MM.1S (cell line): Measurements from ENCODE around the gene KCNC4.

Experiments used
- DNase-seq: peaks from one replicate; pipeline ENCODE4 v3.0.0-alpha.2; 2015
- H2AFZ ChIP-seq: fragments of 300-600 bp; sonication (generic); 2 replicates; pipeline ENCODE4 v1.6.0; 2016; ENCODE audit warnings: antibody characterized with exemption, low read length
- H3F3A ChIP-seq: fragments of 300-600 bp; sonication (generic); 2 replicates; pipeline ENCODE4 v1.6.1; 2016; ENCODE audit warnings: mild to moderate bottlenecking, antibody characterized with exemption, low read length, moderate library complexity, mixed read lengths; ENCODE audit not compliant: insufficient read depth
- H3K27ac ChIP-seq: fragments of 300-600 bp; sonication (generic); 2 replicates; pipeline ENCODE4 v1.5.1; 2016; ENCODE audit warnings: mild to moderate bottlenecking, low read length
- H3K27me3 ChIP-seq: fragments of 300-600 bp; sonication (generic); replicated peaks from 2 replicates; pipeline ENCODE4 v1.6.0; 2016; ENCODE audit warnings: low read length; ENCODE audit not compliant: insufficient read depth
- H3K36me3 ChIP-seq: fragments of 300-600 bp; sonication (generic); replicated peaks from 2 replicates; pipeline ENCODE4 v1.6.1; 2016; ENCODE audit warnings: mild to moderate bottlenecking, low read length, mixed read lengths; ENCODE audit not compliant: insufficient read depth
- H3K4me1 ChIP-seq: fragments of 300-600 bp; sonication (generic); 2 replicates; pipeline ENCODE4 v1.6.1; 2016; ENCODE audit warnings: low read length, mixed read lengths
- H3K4me2 ChIP-seq: fragments of 300-600 bp; sonication (generic); 2 replicates; pipeline ENCODE4 v1.6.0; 2016; ENCODE audit warnings: low read depth, low read length
- H3K4me3 ChIP-seq: fragments of 300-600 bp; sonication (generic); 2 replicates; pipeline ENCODE4 v1.5.1; 2016; ENCODE audit warnings: low read length, mixed read lengths
- H3K79me2 ChIP-seq: fragments of 300-600 bp; sonication (generic); 2 replicates; pipeline ENCODE4 v1.6.1; 2016; ENCODE audit warnings: mixed run types, low read length, mixed read lengths
- H3K9ac ChIP-seq: fragments of 300-600 bp; sonication (generic); 2 replicates; pipeline ENCODE4 v1.6.1; 2016; ENCODE audit warnings: low read length, mixed read lengths
- H3K9me2 ChIP-seq: fragments of 300-600 bp; sonication (generic); replicated peaks from 2 replicates; pipeline ENCODE4 v1.6.1; 2016; ENCODE audit warnings: mild to moderate bottlenecking, low read length, mixed read lengths; ENCODE audit not compliant: insufficient read depth
- H3K9me3 ChIP-seq: fragments of 300-600 bp; sonication (generic); replicated peaks from 2 replicates; pipeline ENCODE4 v1.6.1; 2016; ENCODE audit warnings: mild to moderate bottlenecking, low read length, mixed read lengths; ENCODE audit not compliant: insufficient read depth
- H4K20me1 ChIP-seq: fragments of 300-600 bp; sonication (generic); 2 replicates; pipeline ENCODE4 v1.6.1; 2016; ENCODE audit warnings: mild to moderate bottlenecking, low read length, moderate library complexity, mixed read lengths; ENCODE audit not compliant: insufficient read depth
- EZH2 ChIP-seq: fragments of 300-600 bp; sonication (generic); optimal IDR thresholded peaks from 2 replicates; pipeline ENCODE3; 2017; ENCODE audit warnings: low read depth, mild to moderate bottlenecking, antibody characterized with exemption, low read length, mixed read lengths
- EZH2phosphoT487 ChIP-seq: fragments of 300-600 bp; sonication (generic); IDR thresholded peaks from 2 replicates; pipeline ENCODE4 v1.6.1; 2018; ENCODE audit warnings: antibody characterized with exemption, low read length
- TF ChIP-seq, protein P1 (sequence below): fragments of 300-600 bp; sonication (generic); IDR thresholded peaks from 2 replicates; pipeline ENCODE4 v1.5.1; 2016; ENCODE audit warnings: antibody characterized with exemption, low read length, mixed read lengths

The KCNC4 gene

DNA sequence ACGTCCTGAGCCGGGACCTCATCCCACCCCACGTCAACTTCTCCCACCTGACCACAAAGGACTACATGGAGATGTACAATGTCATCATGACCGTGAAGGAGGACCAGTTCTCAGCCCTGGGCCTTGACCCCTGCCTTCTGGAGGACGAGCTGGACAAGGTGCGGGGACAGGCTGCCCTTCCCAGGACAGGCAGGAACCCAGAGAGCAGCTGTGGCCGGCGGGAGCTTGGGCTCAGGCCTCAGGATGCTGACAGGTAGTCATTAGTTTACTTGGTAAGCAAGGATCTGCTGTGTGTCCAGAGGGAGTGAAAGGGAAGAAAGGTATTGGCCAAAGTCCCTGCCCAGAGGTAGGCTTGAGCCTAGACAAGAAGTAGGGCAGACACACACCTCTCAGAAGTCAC lies 17.6 kb upstream of the KCNC4 start:
- Histone ChIP-seq H3K27ac (no peak overlapping the region), H3K9me3 (no peaks in the 10 kb centered on the region), H2AFZ (no peak overlapping the region), H3K4me2 (no peak overlapping the region), H3F3A (no peaks in the 10 kb centered on the region), H3K9ac (no peak overlapping the region), H3K4me3 (no peak overlapping the region), H4K20me1 (no peaks in the 10 kb centered on the region), H3K36me3 (no peaks in the 10 kb centered on the region), H3K27me3 (no peaks in the 10 kb centered on the region), H3K9me2 (no peaks in the 10 kb centered on the region), H3K4me1 (no peaks in the 10 kb centered on the region), H3K79me2 (no peaks in the 10 kb centered on the region)
- TF ChIP-seq EZH2 = no peak
- TF ChIP-seq, protein P1, sequence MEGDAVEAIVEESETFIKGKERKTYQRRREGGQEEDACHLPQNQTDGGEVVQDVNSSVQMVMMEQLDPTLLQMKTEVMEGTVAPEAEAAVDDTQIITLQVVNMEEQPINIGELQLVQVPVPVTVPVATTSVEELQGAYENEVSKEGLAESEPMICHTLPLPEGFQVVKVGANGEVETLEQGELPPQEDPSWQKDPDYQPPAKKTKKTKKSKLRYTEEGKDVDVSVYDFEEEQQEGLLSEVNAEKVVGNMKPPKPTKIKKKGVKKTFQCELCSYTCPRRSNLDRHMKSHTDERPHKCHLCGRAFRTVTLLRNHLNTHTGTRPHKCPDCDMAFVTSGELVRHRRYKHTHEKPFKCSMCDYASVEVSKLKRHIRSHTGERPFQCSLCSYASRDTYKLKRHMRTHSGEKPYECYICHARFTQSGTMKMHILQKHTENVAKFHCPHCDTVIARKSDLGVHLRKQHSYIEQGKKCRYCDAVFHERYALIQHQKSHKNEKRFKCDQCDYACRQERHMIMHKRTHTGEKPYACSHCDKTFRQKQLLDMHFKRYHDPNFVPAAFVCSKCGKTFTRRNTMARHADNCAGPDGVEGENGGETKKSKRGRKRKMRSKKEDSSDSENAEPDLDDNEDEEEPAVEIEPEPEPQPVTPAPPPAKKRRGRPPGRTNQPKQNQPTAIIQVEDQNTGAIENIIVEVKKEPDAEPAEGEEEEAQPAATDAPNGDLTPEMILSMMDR = no peak
- no peak for TF ChIP-seq EZH2phosphoT487
- no peak for DNase-seq

DNA sequence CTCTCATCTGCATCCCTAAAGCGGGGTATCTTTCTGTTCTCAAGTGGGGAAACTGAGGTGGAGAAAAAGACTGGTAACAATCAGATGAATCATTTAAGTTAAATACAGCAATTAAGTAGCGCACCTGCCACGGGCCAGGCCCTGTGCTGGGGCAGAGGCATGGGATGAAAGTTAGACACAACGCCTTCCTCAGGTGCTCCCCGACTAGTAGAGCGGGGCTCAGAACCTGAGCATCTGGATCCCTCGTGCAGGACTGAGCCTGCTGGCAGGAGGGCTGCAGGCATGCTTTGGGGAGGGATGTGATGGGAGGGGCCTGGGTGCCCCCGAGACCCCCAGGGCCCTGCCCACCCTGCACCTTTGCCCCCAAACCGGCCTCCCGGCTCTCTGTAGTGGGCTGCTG lies 14.9 kb upstream of the KCNC4 start:
- H3K9ac ChIP-seq = no peak overlapping the region
- TF ChIP-seq EZH2phosphoT487 = no peak
- TF ChIP-seq, protein P1 = no peak
- TF ChIP-seq EZH2 = no peak
- no peak overlapping the region for H2AFZ ChIP-seq
- no peak overlapping the region for H3K4me2 ChIP-seq
- no peaks in the 10 kb centered on the region for H3K36me3 ChIP-seq
- H3K9me2 ChIP-seq = no peaks in the 10 kb centered on the region
- H4K20me1 ChIP-seq = no peaks in the 10 kb centered on the region
- no peaks in the 10 kb centered on the region for H3K27me3 ChIP-seq
- no peak overlapping the region for H3K27ac ChIP-seq
- H3K4me1 ChIP-seq = no peaks in the 10 kb centered on the region
- no peaks in the 10 kb centered on the region for H3F3A ChIP-seq
- DNase-seq = no peak
- H3K4me3 ChIP-seq = no peak overlapping the region
- H3K9me3 ChIP-seq = no peaks in the 10 kb centered on the region
- no peaks in the 10 kb centered on the region for H3K79me2 ChIP-seq

DNA sequence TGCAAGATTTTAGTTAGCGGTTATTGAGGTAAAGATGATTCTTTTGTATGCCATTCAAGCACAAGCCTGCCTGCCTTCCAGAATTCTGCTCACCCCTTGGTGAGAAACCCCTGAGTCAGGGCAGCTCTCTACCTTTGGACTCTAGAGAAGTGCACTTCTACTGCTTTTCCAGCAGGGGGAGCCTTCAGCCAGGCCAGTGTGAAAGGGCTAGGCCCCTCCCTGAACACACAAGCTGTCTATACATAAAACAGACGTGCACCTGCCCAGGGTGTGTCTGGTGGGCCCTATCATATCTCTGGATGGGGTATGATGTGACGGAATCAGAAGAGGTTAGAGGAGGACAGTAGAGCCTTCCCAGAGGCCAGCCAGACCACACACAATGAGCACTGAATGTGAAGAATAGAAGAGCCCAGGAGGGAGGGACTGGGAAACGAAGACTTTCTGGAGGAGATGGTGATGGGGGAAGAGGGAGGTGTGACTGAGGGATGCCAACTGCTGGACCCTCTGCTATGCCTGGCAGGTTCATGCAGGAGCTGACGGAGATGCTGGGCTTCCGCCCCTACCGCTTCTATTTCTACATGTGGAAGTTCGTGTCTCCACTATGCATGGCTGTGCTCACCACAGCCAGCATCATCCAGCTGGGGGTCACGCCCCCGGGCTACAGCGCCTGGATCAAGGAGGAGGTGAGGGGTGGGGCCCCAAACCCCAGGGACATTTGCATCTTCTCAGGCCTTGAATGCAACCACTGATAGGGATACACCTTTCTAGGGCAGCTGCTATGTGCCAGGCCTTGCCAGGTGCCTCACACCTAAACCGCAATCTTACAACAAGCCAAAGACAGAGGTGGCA lies 13.0 kb upstream of the KCNC4 start:
- H3K9ac ChIP-seq = no peak overlapping the region
- no peaks in the 10 kb centered on the region for H3F3A ChIP-seq
- no peaks in the 10 kb centered on the region for H3K36me3 ChIP-seq
- no peaks in the 10 kb centered on the region for H3K4me1 ChIP-seq
- no peak overlapping the region for H3K4me3 ChIP-seq
- no peaks in the 10 kb centered on the region for H3K27me3 ChIP-seq
- no peak overlapping the region for H3K27ac ChIP-seq
- no peaks in the 10 kb centered on the region for H3K9me3 ChIP-seq
- DNase-seq = peak; percentile 46
- no peak overlapping the region for H2AFZ ChIP-seq
- H3K79me2 ChIP-seq = no peaks in the 10 kb centered on the region
- no peaks in the 10 kb centered on the region for H3K9me2 ChIP-seq
- no peaks in the 10 kb centered on the region for H4K20me1 ChIP-seq
- no peak overlapping the region for H3K4me2 ChIP-seq
- TF ChIP-seq, protein P1 = peak; percentile 70
- TF ChIP-seq EZH2 (no peak), EZH2phosphoT487 (no peak)
